NCI-H2227 (cell line): ENCODE results near the gene CEACAM8.
"Not testable (repeated sequence)": the region's sequence is repeated elsewhere in the genome, so short reads cannot be mapped to it uniquely, and the experiment has no call there.

Experiments used
- DNase-seq: peaks from one replicate; lab custom pipeline; 2025; ENCODE audit not compliant: unreplicated experiment; lab: John Stamatoyannopoulos, UW

CEACAM8 gene

DNA sequence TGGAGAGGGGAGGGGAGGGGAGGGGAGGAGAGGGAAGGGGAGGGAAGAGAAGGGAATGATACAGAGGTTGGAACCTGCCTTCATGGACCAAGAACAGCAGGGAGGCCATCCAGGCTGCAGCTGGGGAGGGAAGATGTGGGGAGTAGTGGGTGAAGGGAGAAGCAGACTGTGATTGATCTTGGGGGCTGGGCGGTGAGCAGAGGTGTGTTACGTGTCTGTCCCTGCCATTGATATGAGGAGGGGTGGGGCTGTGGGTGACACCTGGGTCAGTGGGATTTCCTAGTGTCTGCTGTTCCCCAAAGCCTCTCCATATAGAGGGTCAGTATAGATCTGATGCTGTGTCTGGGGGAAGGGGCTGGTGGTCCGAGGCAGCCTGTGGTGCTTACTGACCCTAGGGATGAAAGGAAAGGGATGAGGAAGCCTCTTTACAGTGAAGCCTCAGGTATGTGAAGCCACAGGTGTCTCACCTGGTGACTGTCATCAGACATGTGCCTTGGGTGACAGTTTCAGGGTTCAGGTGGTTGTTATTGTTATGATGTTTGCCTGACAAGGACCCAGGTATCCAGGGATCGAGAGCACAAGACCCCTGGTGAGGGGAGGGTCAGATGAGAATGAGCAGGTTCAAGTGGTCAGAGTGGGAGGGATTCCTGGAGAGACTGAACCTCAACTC, 47.8 kb downstream of the CEACAM8 start:
- DNase-seq = no peak

DNA sequence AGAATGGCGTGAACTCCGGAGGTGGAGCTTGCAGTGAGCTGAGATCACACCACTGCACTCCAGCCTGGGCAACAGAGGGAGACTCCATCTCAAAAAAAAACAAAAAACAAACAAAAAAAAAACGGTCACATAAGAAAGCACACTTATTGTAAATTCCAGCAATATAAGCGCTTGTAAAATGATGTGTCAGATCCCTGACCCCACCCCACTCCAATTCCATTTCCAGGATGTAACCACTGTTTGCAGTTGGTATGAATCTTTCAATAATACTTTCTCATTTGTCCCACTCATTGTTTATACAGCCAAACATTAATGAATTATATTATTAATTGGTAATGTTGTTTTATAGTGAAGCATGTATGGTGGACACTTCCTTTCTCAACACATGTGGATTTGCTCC, 50.6 kb downstream of the CEACAM8 start:
- no peak for DNase-seq

DNA sequence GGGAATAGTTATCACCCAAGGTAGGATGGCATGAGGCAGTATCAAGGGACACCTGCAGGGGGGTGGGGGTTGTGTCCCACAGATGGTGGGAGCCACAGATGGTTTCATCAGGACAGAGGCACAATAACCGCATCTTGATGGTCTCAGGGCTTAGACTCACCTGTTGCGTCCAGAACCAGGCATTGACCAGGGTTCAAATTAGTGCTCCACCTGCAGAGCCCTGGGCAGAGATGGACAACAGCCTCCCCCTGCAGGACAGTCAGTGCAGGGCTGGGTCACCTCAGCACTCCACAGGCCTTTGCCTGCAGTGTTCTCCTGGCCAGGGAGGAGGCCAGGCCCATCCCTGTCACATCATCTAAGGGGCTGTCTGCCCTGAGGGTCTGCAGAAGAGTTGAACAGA, 51.9 kb downstream of the CEACAM8 start:
- no peak for DNase-seq

DNA sequence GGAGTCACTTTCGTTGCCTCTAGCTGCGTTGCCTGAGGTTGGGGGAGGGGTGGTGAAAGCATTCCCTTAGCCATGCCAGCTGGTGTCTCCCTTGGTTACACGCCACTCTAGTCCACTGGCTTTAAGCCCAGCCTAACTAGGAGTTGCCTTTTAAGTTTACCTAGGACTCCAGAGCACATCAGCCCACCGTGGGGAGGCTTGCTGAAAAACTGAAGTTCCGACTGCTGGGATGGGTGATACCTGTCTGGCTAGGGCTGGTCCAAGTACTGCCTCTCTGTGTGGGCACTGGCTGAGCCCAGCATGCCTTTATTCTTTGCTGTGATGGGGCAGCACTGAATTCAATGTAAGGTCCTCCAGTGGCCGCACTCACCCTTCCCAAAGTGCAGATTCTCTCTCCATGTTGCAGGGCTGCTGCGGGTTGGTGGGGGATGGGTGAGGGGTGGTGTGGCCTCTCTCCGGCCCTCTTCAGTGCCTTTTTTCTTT, 54.6 kb downstream of the CEACAM8 start:
- DNase-seq = peak; percentile 41

DNA sequence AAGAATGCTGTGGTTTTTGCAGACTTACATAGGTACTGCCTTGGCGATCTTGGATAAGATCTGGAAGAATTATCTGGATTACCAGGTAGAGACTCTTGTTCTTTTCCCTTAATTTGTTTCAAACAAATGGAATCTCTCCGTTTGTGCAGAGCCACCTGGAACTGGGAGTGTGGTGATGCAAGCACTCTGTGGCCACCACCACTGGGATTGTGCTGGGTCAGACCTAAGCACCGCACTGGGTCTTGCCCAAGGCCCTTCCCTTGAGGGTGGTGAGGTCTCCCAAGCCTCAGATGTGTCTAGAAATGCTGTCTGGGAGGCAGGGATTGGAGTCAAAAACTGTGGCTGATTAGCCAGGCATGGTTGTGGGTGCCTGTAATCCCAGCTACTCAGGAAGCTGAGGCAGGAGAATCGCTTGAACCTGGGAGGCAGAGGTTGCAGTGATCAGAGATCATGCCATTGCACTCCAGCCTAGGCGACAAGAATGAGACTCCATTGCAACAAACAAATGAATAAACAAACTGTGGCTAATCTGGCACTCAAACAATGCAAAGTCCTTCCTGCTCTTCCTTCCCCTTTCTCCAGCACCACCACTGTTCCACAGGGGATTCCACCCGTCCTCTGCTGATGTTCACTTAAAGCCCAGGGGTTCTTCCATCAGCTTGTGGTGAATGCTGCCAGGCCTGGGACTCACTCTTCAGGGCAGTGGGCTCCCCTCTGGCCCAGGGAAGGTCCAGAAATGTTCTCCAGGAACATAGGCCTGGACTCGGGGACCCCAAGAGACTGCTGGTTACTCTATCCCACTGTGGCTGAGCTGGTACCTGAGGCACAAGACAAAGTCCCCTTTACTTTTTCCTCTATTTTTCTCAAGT, 55.6 kb downstream of the CEACAM8 start:
- DNase-seq = no peak

DNA sequence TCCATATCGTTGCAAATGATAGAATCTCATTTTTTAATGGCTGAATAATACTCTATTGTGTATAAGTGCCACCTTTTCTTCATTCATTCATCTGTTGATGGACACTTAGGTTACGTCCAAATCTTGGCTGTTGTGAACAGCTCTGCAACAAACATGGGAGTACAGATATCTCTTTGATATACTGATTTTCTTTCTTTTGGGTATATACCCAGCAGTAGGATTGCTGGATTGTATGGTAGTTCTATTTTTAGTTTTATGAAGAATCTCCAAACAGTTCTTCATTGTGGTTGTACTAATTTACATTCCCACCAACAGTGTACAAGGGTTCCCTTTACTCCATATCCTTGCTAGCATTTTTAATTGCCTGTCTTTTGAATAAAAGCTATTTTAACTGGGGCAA, 59.4 kb downstream of the CEACAM8 start:
- DNase-seq = not testable (repeated sequence)

DNA sequence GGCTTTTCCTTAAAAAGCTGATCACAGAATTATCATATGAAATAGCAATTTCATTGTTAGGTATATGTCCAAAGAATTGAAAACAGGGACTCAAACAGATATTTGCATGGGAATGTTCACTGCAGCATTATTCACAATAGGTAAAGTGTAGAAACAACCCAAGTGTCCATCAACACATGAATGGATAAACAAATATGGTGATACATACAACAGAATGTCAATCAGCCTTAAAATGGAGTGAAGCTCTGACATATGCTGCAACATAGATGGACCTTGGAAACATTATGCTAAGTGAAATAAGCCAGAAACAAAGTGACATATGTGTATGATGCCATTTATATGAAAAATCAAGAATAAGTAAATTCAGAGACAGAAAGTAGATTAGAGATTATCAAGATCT, 60.3 kb downstream of the CEACAM8 start:
- no peak for DNase-seq

DNA sequence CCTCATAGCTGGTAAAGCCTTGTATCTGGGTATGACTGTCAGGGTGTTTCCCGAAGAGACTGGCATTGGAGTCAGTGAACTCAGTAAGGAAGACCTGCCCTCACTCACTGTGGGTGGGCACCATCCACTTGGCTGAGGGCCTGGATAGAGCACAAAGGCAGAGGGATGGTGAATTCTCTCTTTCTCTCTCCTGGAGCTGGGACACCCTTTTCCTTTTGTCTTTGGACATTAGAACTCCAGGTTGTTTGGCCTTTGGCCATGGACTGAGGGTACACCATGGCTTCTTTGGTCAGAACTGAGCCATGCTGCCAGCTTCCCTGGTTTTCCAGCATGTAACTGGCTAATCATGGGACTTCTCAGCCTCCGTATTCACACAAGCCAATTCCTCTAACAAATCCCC, 61.8 kb downstream of the CEACAM8 start:
- no peak for DNase-seq

DNA sequence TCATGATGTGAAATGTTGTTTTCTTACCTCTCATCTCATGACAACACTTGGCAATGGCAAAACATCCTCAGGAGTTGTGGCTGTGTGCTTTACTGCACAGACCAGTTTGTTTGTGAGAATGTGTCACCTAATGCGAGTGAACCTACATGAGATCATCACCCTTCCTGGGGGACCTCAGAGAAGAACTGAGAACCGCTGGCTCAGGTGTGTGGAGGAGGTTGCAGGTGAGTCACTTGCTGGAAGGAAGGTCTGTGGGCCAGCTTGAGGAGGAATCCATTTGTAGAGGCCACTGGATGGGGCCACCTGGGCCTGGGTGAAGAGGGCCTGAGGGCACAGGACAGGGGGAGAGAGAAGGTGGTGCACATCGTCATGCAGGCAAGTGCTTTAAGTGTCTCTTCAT, 63.4 kb downstream of the CEACAM8 start:
- no peak for DNase-seq
